ENCODE data around the gene ORC4. TPM values are rescaled to one million over a fixed set of nuclear protein-coding genes. Genes with fewer than 3 reads are reported as not detected.

The ORC4 gene
- total RNA-seq, 2 donors from 2014 or later = 57.8 to 61.0 TPM

- H3K4me1 ChIP-seq (ENCODE audit: control insufficient read depth, insufficient read depth, low read length) = no peaks in the 10 kb centered on the region
- no peak overlapping the region for H3K9ac ChIP-seq (ENCODE audit: extremely low read depth, low read length, poor library complexity, severe bottlenecking)
- H3K4me3 ChIP-seq (ENCODE audit: low read length) = no peak overlapping the region
- TF ChIP-seq CTCF (conservative IDR thresholded peaks at IDR 0.05) = no peak
- H3K27me3 ChIP-seq (ENCODE audit: control insufficient read depth, insufficient read depth, low read length, poor library complexity, severe bottlenecking) = no peaks in the 10 kb centered on the region
- Mint-ChIP-seq H3K4me1 (no peaks in the 10 kb centered on the region), H3K9me3 (no peaks in the 10 kb centered on the region), H3K27ac (no peak overlapping the region), H3K36me3 (ENCODE audit: low read depth) (peaks cover 27% of the 10 kb centered on the region), H3K27me3 (ENCODE audit: insufficient read depth) (no peaks in the 10 kb centered on the region), H3K4me3 (no peak overlapping the region)
- no peaks in the 10 kb centered on the region for H3K9me3 ChIP-seq (ENCODE audit: control insufficient read depth, low read length)
- WGBS, 2 experiments (ENCODE audit: insufficient coverage in 1 of 2, insufficient read length in 1 of 2) = 89 to 100% methylated on average over 1 to 4 of the region's 4 CpGs
- H3K36me3 ChIP-seq (ENCODE audit: control insufficient read depth, insufficient read depth, low read length) = peaks cover 68% of the 10 kb centered on the region
- H3K27ac ChIP-seq (ENCODE audit: low read depth, low read length) = no peak overlapping the region
- no peak for DNase-seq
Observed at GRCh38 chr2:147916723-147917122, 103.8 kb downstream of the ORC4 start.

DNA sequence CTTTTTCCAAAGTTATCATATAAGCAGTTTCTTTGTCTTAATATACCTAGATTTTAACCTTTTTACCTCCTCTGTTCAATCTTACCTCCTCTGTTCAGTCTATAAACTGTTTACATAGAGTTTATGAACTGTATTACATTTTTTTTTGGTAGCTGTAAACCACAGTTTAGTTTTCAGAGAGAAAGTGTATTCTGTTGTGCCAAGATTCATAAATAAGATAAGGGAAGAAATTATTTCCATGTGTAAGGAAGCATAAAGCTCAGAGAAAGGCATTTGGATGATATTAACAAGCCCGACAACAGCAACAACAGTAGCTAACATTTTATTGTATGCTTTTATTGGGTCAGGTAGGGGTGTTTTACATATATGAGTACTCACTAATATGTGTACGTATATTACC is 104.5 kb downstream of the ORC4 start:
- Histone ChIP-seq H3K4me3 (ENCODE audit: low read length) (no peak overlapping the region), H3K9me3 (ENCODE audit: control insufficient read depth, low read length) (no peaks in the 10 kb centered on the region), H3K4me1 (ENCODE audit: control insufficient read depth, insufficient read depth, low read length) (no peaks in the 10 kb centered on the region), H3K27ac (ENCODE audit: low read depth, low read length) (no peak overlapping the region), H3K9ac (ENCODE audit: extremely low read depth, low read length, poor library complexity, severe bottlenecking) (no peak overlapping the region), H3K27me3 (ENCODE audit: control insufficient read depth, insufficient read depth, low read length, poor library complexity, severe bottlenecking) (no peaks in the 10 kb centered on the region), H3K36me3 (ENCODE audit: control insufficient read depth, insufficient read depth, low read length) (peaks cover 62% of the 10 kb centered on the region)
- Mint-ChIP-seq H3K4me3 (no peak overlapping the region), H3K27ac (no peak overlapping the region), H3K4me1 (no peaks in the 10 kb centered on the region), H3K9me3 (no peaks in the 10 kb centered on the region), H3K27me3 (ENCODE audit: insufficient read depth) (no peaks in the 10 kb centered on the region), H3K36me3 (ENCODE audit: low read depth) (peaks cover 23% of the 10 kb centered on the region)
- 100% methylated on average over 2 of the region's 2 CpGs; no CpG with 5 or more reads in 1 of the 2 experiments for WGBS, 2 experiments (ENCODE audit: insufficient coverage in 1 of 2, insufficient read length in 1 of 2)
- TF ChIP-seq CTCF (conservative IDR thresholded peaks at IDR 0.05) = no peak
- no peak for DNase-seq

GRCh38 chr2:147913701-147914480 is 106.6 kb downstream of the ORC4 start:
- no peak overlapping the region for H3K4me3 Mint-ChIP-seq
- Histone ChIP-seq H3K4me3 (ENCODE audit: low read length) (no peak overlapping the region), H3K9ac (ENCODE audit: extremely low read depth, low read length, poor library complexity, severe bottlenecking) (no peak overlapping the region), H3K27me3 (ENCODE audit: control insufficient read depth, insufficient read depth, low read length, poor library complexity, severe bottlenecking) (no peaks in the 10 kb centered on the region), H3K27ac (ENCODE audit: low read depth, low read length) (no peak overlapping the region), H3K36me3 (ENCODE audit: control insufficient read depth, insufficient read depth, low read length) (peaks cover 43% of the 10 kb centered on the region), H3K4me1 (ENCODE audit: control insufficient read depth, insufficient read depth, low read length) (no peaks in the 10 kb centered on the region), H3K9me3 (ENCODE audit: control insufficient read depth, low read length) (no peaks in the 10 kb centered on the region)
- H3K36me3 Mint-ChIP-seq (ENCODE audit: low read depth) = peaks cover 7% of the 10 kb centered on the region
- no peaks in the 10 kb centered on the region for H3K9me3 Mint-ChIP-seq
- peaks cover 3% of the 10 kb centered on the region for H3K4me1 Mint-ChIP-seq
- no peak for TF ChIP-seq CTCF (conservative IDR thresholded peaks at IDR 0.05)
- WGBS, 2 experiments (ENCODE audit: insufficient coverage in 1 of 2, insufficient read length in 1 of 2) = 96% methylated on average over 3 of the region's 3 CpGs; no CpG with 5 or more reads in 1 of the 2 experiments
- H3K27ac Mint-ChIP-seq = peak overlapping the region; percentile 10
- no peaks in the 10 kb centered on the region for H3K27me3 Mint-ChIP-seq (ENCODE audit: insufficient read depth)
- no peak for DNase-seq

Data from endodermal cell (in vitro differentiated cells).